GM12878 (cell line): ENCODE measurements around the gene ACE. TPM values are rescaled to one million over a fixed set of nuclear protein-coding genes. Genes with fewer than 3 reads are reported as not detected.

Experiments
- ATAC-seq: fragments of 200-7000 bp; cut with Tn5 transposase; 3 replicates; pipeline ENCODE4 v1.9.1; 2020; ENCODE audit warnings: mild to moderate bottlenecking, moderate library complexity
- BruUV-seq: library from RNA; stranded (reverse); fragments of 400-500 nt; replicated peaks from 2 replicates; lab custom pipeline; 2021; lab: Mats Ljungman, UMichigan
- CTCF ChIA-PET: fragments of 300-600 bp; sonication (Branson Sonifier 250); formaldehyde crosslinking; extraction: SDS; loops from one replicate; lab custom pipeline; 2021; ENCODE audit warnings: inconsistent platforms; lab: Yijun Ruan, JAX
- POLR2A ChIA-PET: fragments of 350-600 bp; formaldehyde crosslinking; extraction: SDS; loops from one replicate; lab custom pipeline; 2021; ENCODE audit warnings: inconsistent platforms; lab: Charles Lee
- RAD21 ChIA-PET: fragments of 300-600 bp; sonication (Branson Sonifier 250); formaldehyde crosslinking; loops from one replicate; lab custom pipeline; 2023; ENCODE audit warnings: antibody characterized with exemption; ENCODE audit not compliant: unreplicated experiment; lab: Charles Lee
- SMC1A ChIA-PET: fragments of 300-600 bp; sonication (Branson Sonifier 250); formaldehyde crosslinking; loops from one replicate; lab custom pipeline; 2023; ENCODE audit not compliant: unreplicated experiment, uncharacterized antibody; lab: Charles Lee
- DNase-seq: peaks from one replicate; pipeline ENCODE4 v3.0.0-alpha.2; 2011; ENCODE audit warnings: low read depth, low spot score
- FAIRE-seq: peaks from 3 replicates; lab custom pipeline; 2011; peaks lifted over from hg19 to GRCh38; lab: Jason Lieb, UNC
- H2AFZ ChIP-seq: 2 replicates; pipeline ENCODE4 v1.6.0; 2011; ENCODE audit warnings: low read depth, low read length, control low read depth; ENCODE audit not compliant: control insufficient read depth
- H3K27ac ChIP-seq: 2 replicates; pipeline ENCODE4 v1.5.1; 2011; ENCODE audit warnings: control low read depth; ENCODE audit not compliant: control insufficient read depth, insufficient read depth
- H3K27me3 ChIP-seq, 2 experiments: replicated peaks in 1 of 2; 2 replicates each; pipeline versions ENCODE4 v1.6.0 to v1.6.1; 2011; ENCODE audit warnings: low read length in 1 of 2; ENCODE audit not compliant: control insufficient read depth in 2 of 2, insufficient read depth in 2 of 2
- H3K36me3 ChIP-seq, 2 experiments: 2 replicates each; pipeline ENCODE4 v1.5.1; 2011; ENCODE audit warnings: low read length in 1 of 2; ENCODE audit not compliant: control insufficient read depth in 2 of 2, insufficient read depth in 2 of 2
- H3K4me1 ChIP-seq: 2 replicates; pipeline ENCODE4 v1.6.1; 2011; ENCODE audit warnings: mild to moderate bottlenecking, low read length, moderate library complexity, mixed read lengths; ENCODE audit not compliant: control insufficient read depth, insufficient read depth
- H3K4me2 ChIP-seq: 2 replicates; pipeline ENCODE4 v1.6.0; 2011; ENCODE audit warnings: control low read depth; ENCODE audit not compliant: control insufficient read depth, insufficient read depth
- H3K4me3 ChIP-seq: fragments of 200-600 bp; sonication (generic); 2 replicates; pipeline ENCODE4 v1.5.1; 2016
- H3K79me2 ChIP-seq: 2 replicates; pipeline ENCODE4 v1.6.0; 2011; ENCODE audit warnings: low read length; ENCODE audit not compliant: control insufficient read depth, insufficient read depth
- H3K9ac ChIP-seq: 2 replicates; pipeline ENCODE4 v1.8.0; 2011; ENCODE audit warnings: low read length, control low read depth, mixed read lengths; ENCODE audit not compliant: control insufficient read depth, insufficient read depth
- H3K9me3 ChIP-seq: replicated peaks from 3 replicates; pipeline ENCODE4 v1.5.1; 2011; ENCODE audit warnings: mild to moderate bottlenecking, low read length; ENCODE audit not compliant: control insufficient read depth, insufficient read depth
- H4K20me1 ChIP-seq: 2 replicates; pipeline ENCODE4 v1.6.0; 2011; ENCODE audit not compliant: control insufficient read depth, insufficient read depth
- KDM1A ChIP-seq: fragments of 200-600 bp; sonication (generic); IDR thresholded peaks from 2 replicates; pipeline ENCODE4 v1.6.1; 2016; ENCODE audit warnings: borderline replicate concordance
- PAX8 ChIP-seq: fragments of 450-650 bp; IDR thresholded peaks from 2 replicates; pipeline ENCODE4 v1.6.1; 2017; ENCODE audit warnings: mild to moderate bottlenecking, moderate library complexity
- RUNX3 ChIP-seq: IDR thresholded peaks from 2 replicates; pipeline ENCODE4 v1.6.1; 2012; ENCODE audit warnings: low read length, inconsistent platforms
- SMAD1 ChIP-seq: fragments of 450-650 bp; IDR thresholded peaks from 2 replicates; pipeline ENCODE4 v1.6.1; 2018; ENCODE audit warnings: mild to moderate bottlenecking, low read depth; ENCODE audit not compliant: partially characterized antibody
- SMARCA5 ChIP-seq: fragments of 450-650 bp; IDR thresholded peaks from 2 replicates; pipeline ENCODE4 v1.6.1; 2017; ENCODE audit warnings: mild to moderate bottlenecking
- TCF12 ChIP-seq: IDR thresholded peaks from 2 replicates; pipeline ENCODE4 v1.6.1; 2011; ENCODE audit warnings: low read depth, mild to moderate bottlenecking, low read length
- ZBED1 ChIP-seq: IDR thresholded peaks from 2 replicates; pipeline ENCODE4 v1.6.1; 2016; ENCODE audit warnings: borderline replicate concordance
- WGBS: methylation state at CpG from one replicate; pipeline ENCODE4 v1.1.6; 2016; ENCODE audit warnings: low lambda C conversion rate; ENCODE audit not compliant: insufficient replicate concordance, insufficient coverage; ENCODE audit errors: missing lambda C conversion rate; 5-methylcytosine and 5-hydroxymethylcytosine counted together
- in situ Hi-C: fragments of 300-500 bp; cut with MboI; formaldehyde crosslinking; loops from 9 replicates; pipeline ENCODE4 v1.14.3; 2018; ENCODE audit warnings: mixed read lengths
- intact Hi-C: fragments of 100-400 bp; cut with micrococcal nuclease; formaldehyde crosslinking; loops from one replicate; pipeline ENCODE4 v1.14.2; 2022; ENCODE audit not compliant: unreplicated experiment
- polyA plus RNA-seq, 11 experiments: library from polyadenylated mRNA; depleted of rRNA in 4 of 11; unstranded in 6 of 11; stranded (reverse) in 5 of 11; fragments of >200 nt; fragmentation: Nextera tagmentation in 4 of 11; fragmentation: Illumina TruSeq in 1 of 11; extraction: Ambion mirVana in 4 of 11; extraction: Trizol in 1 of 11; gene quantifications; 1 replicate in 1 of 11; 2 replicates in 10 of 11; pipeline versions ENCODE4 v1.2.1 to v1.2.3, GENCODE V29; 2011 to 2016; ENCODE audit warnings: inconsistent platforms in 2 of 11, missing spikeins in 2 of 11, low read depth in 1 of 11
- total RNA-seq, 4 experiments: library from RNA; depleted of rRNA in 3 of 4; stranded (reverse); fragments of >200 nt in 3 of 4; fragmentation: Illumina TruSeq in 1 of 4; extraction: Trizol in 1 of 4; gene quantifications; 2 replicates each; pipeline versions ENCODE4 v1.2.1 to v1.2.3, GENCODE V29; 2013 to 2021
- TF ChIP-seq, protein P1 (sequence below): fragments of 450-650 bp; conservative IDR thresholded peaks from 2 replicates; pipeline ENCODE4 v1.6.1; 2017; ENCODE audit warnings: mild to moderate bottlenecking, moderate library complexity
- TF ChIP-seq, protein P2 (sequence below): fragments of 150-350 bp; IDR thresholded peaks from 2 replicates; pipeline ENCODE4 v1.6.1; 2014; ENCODE audit warnings: mild to moderate bottlenecking, low read depth, low read length
- TF ChIP-seq, protein P3 (sequence below): IDR thresholded peaks from 2 replicates; pipeline ENCODE4 v1.6.1; 2012; ENCODE audit warnings: low read depth, low read length, improper control_type of control experiment
- TF ChIP-seq, protein P4 (sequence below): fragments of 450-650 bp; IDR thresholded peaks from 2 replicates; pipeline ENCODE4 v1.6.1; 2017; ENCODE audit warnings: low read depth, mild to moderate bottlenecking, moderate library complexity

The ACE gene
- total and polyA plus RNA-seq, 10 of the 15 experiments (the other 5 are each of a cell fraction or from before 2014, with no cell fraction given), result 0.46 TPM; not detected in 9

DNA sequence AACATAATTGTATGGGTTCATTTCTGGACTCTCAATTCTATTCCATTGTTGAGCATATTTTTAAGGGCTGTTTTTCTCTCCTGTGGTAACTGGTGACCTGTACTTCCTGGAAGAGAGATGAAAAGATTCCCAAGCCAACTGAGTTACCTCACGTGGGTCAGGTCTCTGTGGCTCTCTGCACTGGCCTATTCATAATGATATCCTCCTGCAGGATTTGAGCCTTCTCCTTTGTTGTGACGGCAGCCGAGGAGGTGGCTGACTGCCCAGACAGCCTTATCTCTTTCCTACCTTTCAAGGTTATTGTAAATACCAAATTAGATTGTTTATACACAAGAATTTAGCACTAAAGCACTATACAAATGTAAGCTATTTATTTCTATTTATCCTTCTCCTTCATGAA, 2.7 kb upstream of the ACE start:
- DNase-seq, result no peak
- no TSS peak for BruUV-seq
- FAIRE-seq, result no peak
- no peak overlapping the region for H3K9ac ChIP-seq
- TF ChIP-seq RUNX3 (no peak), TCF12 (no peak)
- TF ChIP-seq, protein P1, sequence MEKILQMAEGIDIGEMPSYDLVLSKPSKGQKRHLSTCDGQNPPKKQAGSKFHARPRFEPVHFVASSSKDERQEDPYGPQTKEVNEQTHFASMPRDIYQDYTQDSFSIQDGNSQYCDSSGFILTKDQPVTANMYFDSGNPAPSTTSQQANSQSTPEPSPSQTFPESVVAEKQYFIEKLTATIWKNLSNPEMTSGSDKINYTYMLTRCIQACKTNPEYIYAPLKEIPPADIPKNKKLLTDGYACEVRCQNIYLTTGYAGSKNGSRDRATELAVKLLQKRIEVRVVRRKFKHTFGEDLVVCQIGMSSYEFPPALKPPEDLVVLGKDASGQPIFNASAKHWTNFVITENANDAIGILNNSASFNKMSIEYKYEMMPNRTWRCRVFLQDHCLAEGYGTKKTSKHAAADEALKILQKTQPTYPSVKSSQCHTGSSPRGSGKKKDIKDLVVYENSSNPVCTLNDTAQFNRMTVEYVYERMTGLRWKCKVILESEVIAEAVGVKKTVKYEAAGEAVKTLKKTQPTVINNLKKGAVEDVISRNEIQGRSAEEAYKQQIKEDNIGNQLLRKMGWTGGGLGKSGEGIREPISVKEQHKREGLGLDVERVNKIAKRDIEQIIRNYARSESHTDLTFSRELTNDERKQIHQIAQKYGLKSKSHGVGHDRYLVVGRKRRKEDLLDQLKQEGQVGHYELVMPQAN, result no peak
- ChIA-PET CTCF (no interaction called here), SMC1A (no interaction called here), RAD21 (no interaction called here), POLR2A (no interaction called here)
- H3K79me2 ChIP-seq, result no peaks in the 10 kb centered on the region
- ATAC-seq, result no peak
- H3K9me3 ChIP-seq, result no peaks in the 10 kb centered on the region
- no peak overlapping the region for H3K4me2 ChIP-seq
- intact Hi-C loops, result no loop called here
- H3K4me3 ChIP-seq, result no peak overlapping the region
- no peak overlapping the region for H2AFZ ChIP-seq
- H3K4me1 ChIP-seq, result peaks cover 5% of the 10 kb centered on the region
- no peaks in the 10 kb centered on the region for H3K36me3 ChIP-seq
- no peak overlapping the region for H3K27ac ChIP-seq
- in situ Hi-C loops, result no loop called here
- 0% methylated on average over 3 of the region's 3 CpGs for WGBS
- H3K27me3 ChIP-seq, result peaks cover 9 to 13% of the 10 kb centered on the region in 2 experiments
- no peaks in the 10 kb centered on the region for H4K20me1 ChIP-seq

DNA sequence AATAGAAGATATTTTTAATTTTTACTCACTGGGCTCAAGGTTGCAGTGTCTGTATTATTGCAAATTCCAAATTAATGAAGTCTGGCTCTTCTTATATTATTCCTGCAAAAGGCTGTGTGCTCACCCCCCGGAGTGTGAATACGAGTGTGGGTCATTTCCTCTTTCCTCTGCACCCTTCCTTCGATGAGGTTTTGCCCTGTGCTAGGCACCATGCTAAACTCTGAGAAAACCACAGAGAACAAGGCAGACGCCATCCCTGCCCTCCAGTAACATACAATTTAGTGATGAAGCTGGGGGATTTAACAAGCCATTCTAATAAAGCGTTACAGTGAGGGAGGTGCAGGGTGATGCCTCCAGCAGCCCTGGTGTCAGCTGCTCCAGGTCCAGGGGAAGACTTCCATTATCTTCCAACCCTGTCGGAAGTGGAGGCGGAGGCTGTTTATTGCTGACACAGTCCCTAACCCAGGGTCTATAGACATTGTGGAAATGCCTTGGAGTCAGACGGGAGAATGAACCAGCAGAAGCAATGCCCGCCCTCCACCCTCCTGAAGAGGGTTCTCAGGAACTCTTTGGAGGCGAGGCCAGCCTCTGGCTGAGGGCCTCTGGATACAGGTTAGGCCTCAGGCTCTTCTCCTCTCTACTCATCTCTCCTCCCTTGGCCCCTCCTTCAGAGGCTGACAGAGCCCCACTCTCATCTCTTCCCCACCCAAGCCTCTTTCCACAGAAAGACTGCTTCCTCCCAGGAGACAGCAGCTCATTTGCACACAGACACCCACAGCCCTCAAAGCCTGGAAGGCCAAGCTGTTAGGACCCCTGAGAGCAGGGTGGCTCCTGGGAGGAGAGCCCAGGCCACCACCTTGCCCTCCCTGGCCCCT, 2.0 kb upstream of the ACE start:
- H3K9ac ChIP-seq, result no peak overlapping the region
- no peak for DNase-seq
- no TSS peak for BruUV-seq
- FAIRE-seq, result no peak
- CTCF ChIA-PET, result interaction anchor here (0.9 kb wide), 1 partner anchor 49 kb away, joined by 3 read pairs; no protein-coding TSS in a partner anchor
- intact Hi-C loops (loop anchor here (5.0 kb wide), 1 partner anchor 33 kb away; no protein-coding TSS in a partner anchor), in situ Hi-C loops (loop anchor here (5.0 kb wide), 1 partner anchor 53 kb away; no protein-coding TSS in a partner anchor)
- no peaks in the 10 kb centered on the region for H4K20me1 ChIP-seq
- ATAC-seq, result no peak
- H3K27me3 ChIP-seq, result peaks cover 9 to 13% of the 10 kb centered on the region in 2 experiments
- peaks cover 5% of the 10 kb centered on the region for H3K4me1 ChIP-seq
- H2AFZ ChIP-seq, result no peak overlapping the region
- whole genome bisulfite sequencing, result 43% methylated on average over 10 of the region's 10 CpGs
- POLR2A ChIA-PET, result no interaction called here
- SMC1A ChIA-PET, result no interaction called here
- RAD21 ChIA-PET, result no interaction called here
- no peak overlapping the region for H3K27ac ChIP-seq
- H3K9me3 ChIP-seq, result no peaks in the 10 kb centered on the region
- H3K36me3 ChIP-seq, result no peaks in the 10 kb centered on the region
- no peak overlapping the region for H3K4me2 ChIP-seq
- H3K4me3 ChIP-seq, result no peak overlapping the region
- H3K79me2 ChIP-seq, result no peaks in the 10 kb centered on the region
- TF ChIP-seq, protein P2, sequence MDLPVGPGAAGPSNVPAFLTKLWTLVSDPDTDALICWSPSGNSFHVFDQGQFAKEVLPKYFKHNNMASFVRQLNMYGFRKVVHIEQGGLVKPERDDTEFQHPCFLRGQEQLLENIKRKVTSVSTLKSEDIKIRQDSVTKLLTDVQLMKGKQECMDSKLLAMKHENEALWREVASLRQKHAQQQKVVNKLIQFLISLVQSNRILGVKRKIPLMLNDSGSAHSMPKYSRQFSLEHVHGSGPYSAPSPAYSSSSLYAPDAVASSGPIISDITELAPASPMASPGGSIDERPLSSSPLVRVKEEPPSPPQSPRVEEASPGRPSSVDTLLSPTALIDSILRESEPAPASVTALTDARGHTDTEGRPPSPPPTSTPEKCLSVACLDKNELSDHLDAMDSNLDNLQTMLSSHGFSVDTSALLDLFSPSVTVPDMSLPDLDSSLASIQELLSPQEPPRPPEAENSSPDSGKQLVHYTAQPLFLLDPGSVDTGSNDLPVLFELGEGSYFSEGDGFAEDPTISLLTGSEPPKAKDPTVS, result no peak
- TF ChIP-seq, protein P3, sequence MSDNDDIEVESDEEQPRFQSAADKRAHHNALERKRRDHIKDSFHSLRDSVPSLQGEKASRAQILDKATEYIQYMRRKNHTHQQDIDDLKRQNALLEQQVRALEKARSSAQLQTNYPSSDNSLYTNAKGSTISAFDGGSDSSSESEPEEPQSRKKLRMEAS, result no peak
- TF ChIP-seq KDM1A (no peak), ZBED1 (no peak), SMAD1 (no peak), SMARCA5 (no peak), PAX8 (no peak)
- TF ChIP-seq, protein P4, sequence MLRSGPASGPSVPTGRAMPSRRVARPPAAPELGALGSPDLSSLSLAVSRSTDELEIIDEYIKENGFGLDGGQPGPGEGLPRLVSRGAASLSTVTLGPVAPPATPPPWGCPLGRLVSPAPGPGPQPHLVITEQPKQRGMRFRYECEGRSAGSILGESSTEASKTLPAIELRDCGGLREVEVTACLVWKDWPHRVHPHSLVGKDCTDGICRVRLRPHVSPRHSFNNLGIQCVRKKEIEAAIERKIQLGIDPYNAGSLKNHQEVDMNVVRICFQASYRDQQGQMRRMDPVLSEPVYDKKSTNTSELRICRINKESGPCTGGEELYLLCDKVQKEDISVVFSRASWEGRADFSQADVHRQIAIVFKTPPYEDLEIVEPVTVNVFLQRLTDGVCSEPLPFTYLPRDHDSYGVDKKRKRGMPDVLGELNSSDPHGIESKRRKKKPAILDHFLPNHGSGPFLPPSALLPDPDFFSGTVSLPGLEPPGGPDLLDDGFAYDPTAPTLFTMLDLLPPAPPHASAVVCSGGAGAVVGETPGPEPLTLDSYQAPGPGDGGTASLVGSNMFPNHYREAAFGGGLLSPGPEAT, result no peak
